ENCODE measurements around the gene SUPT4H1.

SUPT4H1 gene

GRCh38 chr17:58354541-58355216, 2.7 kb upstream of the SUPT4H1 start:
- H3K36me3 ChIP-seq (ENCODE audit: control insufficient read depth in 1 of 2, insufficient read depth in 2 of 2, low read depth in 1 of 2, low read length in 2 of 2) = peaks cover 7 to 11% of the 10 kb centered on the region in 2 experiments
- no peak overlapping the region for H2BK15ac ChIP-seq (ENCODE audit: low read depth, poor library complexity, severe bottlenecking)
- no peak overlapping the region for H3K4ac ChIP-seq (ENCODE audit: low read depth in 1 of 2, low read length in 2 of 2)
- no peaks in the 10 kb centered on the region for H3K9me3 ChIP-seq (ENCODE audit: control insufficient read depth, low read length)
- peak overlapping the region; percentile 4 for H2BK5ac ChIP-seq (ENCODE audit: low read depth, low read length, poor library complexity, severe bottlenecking)
- no peak overlapping the region for H2AFZ ChIP-seq (ENCODE audit: low read depth, low read length)
- peak overlapping the region in 1 of 2 experiments; percentile 21 for H2BK12ac ChIP-seq (ENCODE audit: low read length in 2 of 2)
- H3K27me3 ChIP-seq (ENCODE audit: control insufficient read depth in 1 of 2, insufficient read depth in 1 of 2, low read length in 2 of 2) = peaks cover 0 to 18% of the 10 kb centered on the region in 2 experiments
- no peak overlapping the region for H3K14ac ChIP-seq (ENCODE audit: low read length in 2 of 2)
- H2AK5ac ChIP-seq (ENCODE audit: low read length, severe bottlenecking) = no peak overlapping the region
- 54% methylated on average over 6 of the region's 6 CpGs for WGBS
- no peak overlapping the region for H3K23ac ChIP-seq (ENCODE audit: low read length in 2 of 2)
- no peak overlapping the region for H3K4me2 ChIP-seq (ENCODE audit: low read length, poor library complexity, severe bottlenecking)
- peaks cover 10% of the 10 kb centered on the region for H3K4me1 ChIP-seq (ENCODE audit: control insufficient read depth, insufficient read depth, low read depth, low read length)
- no peak overlapping the region for H2BK120ac ChIP-seq (ENCODE audit: low read depth, low read length)
- H3K79me1 ChIP-seq (replicated peaks; ENCODE audit: low read length, poor library complexity, severe bottlenecking) = peaks cover 6% of the 10 kb centered on the region
- no peak overlapping the region for H3K4me3 ChIP-seq (ENCODE audit: insufficient read depth in 1 of 2, low read depth in 1 of 2, low read length in 2 of 2)
- no peak overlapping the region for H3K9ac ChIP-seq (ENCODE audit: low read length)
- no peak overlapping the region for H4K8ac ChIP-seq (ENCODE audit: low read length)
- no peak overlapping the region for H3K27ac ChIP-seq (ENCODE audit: low read length, poor library complexity, severe bottlenecking)
- DNase-seq = no peak
- H4K91ac ChIP-seq (ENCODE audit: low read length) = no peak overlapping the region
- H3K18ac ChIP-seq (ENCODE audit: low read depth in 1 of 2, low read length in 2 of 2) = no peak overlapping the region

- H4K8ac ChIP-seq (ENCODE audit: low read length) = no peak overlapping the region
- H3K79me1 ChIP-seq (replicated peaks; ENCODE audit: low read length, poor library complexity, severe bottlenecking) = peaks cover 10% of the 10 kb centered on the region
- H3K36me3 ChIP-seq (ENCODE audit: control insufficient read depth in 1 of 2, insufficient read depth in 2 of 2, low read depth in 1 of 2, low read length in 2 of 2) = peaks cover 13 to 19% of the 10 kb centered on the region in 2 experiments
- H3K14ac ChIP-seq (ENCODE audit: low read length in 2 of 2) = no peak overlapping the region
- H3K27ac ChIP-seq (ENCODE audit: low read length, poor library complexity, severe bottlenecking) = no peak overlapping the region
- no peak overlapping the region for H3K18ac ChIP-seq (ENCODE audit: low read depth in 1 of 2, low read length in 2 of 2)
- H3K27me3 ChIP-seq (ENCODE audit: control insufficient read depth in 1 of 2, insufficient read depth in 1 of 2, low read length in 2 of 2) = peaks cover 0 to 18% of the 10 kb centered on the region in 2 experiments
- no peak overlapping the region for H2BK120ac ChIP-seq (ENCODE audit: low read depth, low read length)
- H3K4me2 ChIP-seq (ENCODE audit: low read length, poor library complexity, severe bottlenecking) = no peak overlapping the region
- no peak overlapping the region for H3K23ac ChIP-seq (ENCODE audit: low read length in 2 of 2)
- H3K9me3 ChIP-seq (ENCODE audit: control insufficient read depth, low read length) = no peaks in the 10 kb centered on the region
- DNase-seq = no peak
- peaks cover 10% of the 10 kb centered on the region for H3K4me1 ChIP-seq (ENCODE audit: control insufficient read depth, insufficient read depth, low read depth, low read length)
- no peak overlapping the region for H2BK15ac ChIP-seq (ENCODE audit: low read depth, poor library complexity, severe bottlenecking)
- no peak overlapping the region for H2AFZ ChIP-seq (ENCODE audit: low read depth, low read length)
- H2AK5ac ChIP-seq (ENCODE audit: low read length, severe bottlenecking) = no peak overlapping the region
- H2BK5ac ChIP-seq (ENCODE audit: low read depth, low read length, poor library complexity, severe bottlenecking) = no peak overlapping the region
- H3K9ac ChIP-seq (ENCODE audit: low read length) = peak overlapping the region; percentile 96
- no peak overlapping the region for H3K4ac ChIP-seq (ENCODE audit: low read depth in 1 of 2, low read length in 2 of 2)
- 83% methylated on average over 1 of the region's 4 CpGs for WGBS
- H2BK12ac ChIP-seq (ENCODE audit: low read length in 2 of 2) = no peak overlapping the region
- H4K91ac ChIP-seq (ENCODE audit: low read length) = no peak overlapping the region
- H3K4me3 ChIP-seq (ENCODE audit: insufficient read depth in 1 of 2, low read depth in 1 of 2, low read length in 2 of 2) = peak overlapping the region in 1 of 2 experiments; percentile 98
Observed at GRCh38 chr17:58353389-58353825, 1.4 kb upstream of the SUPT4H1 start.

- no peak overlapping the region for H2BK12ac ChIP-seq (ENCODE audit: low read length in 2 of 2)
- H3K79me1 ChIP-seq (replicated peaks; ENCODE audit: low read length, poor library complexity, severe bottlenecking) = peaks cover 13% of the 10 kb centered on the region
- peak overlapping the region in 1 of 2 experiments; percentile 81 for H3K14ac ChIP-seq (ENCODE audit: low read length in 2 of 2)
- peaks cover 0 to 14% of the 10 kb centered on the region in 2 experiments for H3K27me3 ChIP-seq (ENCODE audit: control insufficient read depth in 1 of 2, insufficient read depth in 1 of 2, low read length in 2 of 2)
- peak overlapping the region; percentile 96 for H4K8ac ChIP-seq (ENCODE audit: low read length)
- no peak overlapping the region for H2AK5ac ChIP-seq (ENCODE audit: low read length, severe bottlenecking)
- peak overlapping the region; percentile 96 for H3K9ac ChIP-seq (ENCODE audit: low read length)
- peaks cover 10% of the 10 kb centered on the region for H3K4me1 ChIP-seq (ENCODE audit: control insufficient read depth, insufficient read depth, low read depth, low read length)
- peak overlapping the region; percentile 88 to 98 for H3K4me3 ChIP-seq (ENCODE audit: insufficient read depth in 1 of 2, low read depth in 1 of 2, low read length in 2 of 2)
- DNase-seq = peak; percentile 80
- H2AFZ ChIP-seq (ENCODE audit: low read depth, low read length) = peak overlapping the region; percentile 80
- no peak overlapping the region for H2BK15ac ChIP-seq (ENCODE audit: low read depth, poor library complexity, severe bottlenecking)
- H2BK5ac ChIP-seq (ENCODE audit: low read depth, low read length, poor library complexity, severe bottlenecking) = peak overlapping the region; percentile 74
- H3K18ac ChIP-seq (ENCODE audit: low read depth in 1 of 2, low read length in 2 of 2) = peak overlapping the region in 1 of 2 experiments; percentile 64
- H3K27ac ChIP-seq (ENCODE audit: low read length, poor library complexity, severe bottlenecking) = peak overlapping the region; percentile 86
- WGBS = under 1% methylated on average over 17 of the region's 26 CpGs
- no peak overlapping the region for H4K91ac ChIP-seq (ENCODE audit: low read length)
- peak overlapping the region; percentile 57 to 64 for H3K4ac ChIP-seq (ENCODE audit: low read depth in 1 of 2, low read length in 2 of 2)
- H2BK120ac ChIP-seq (ENCODE audit: low read depth, low read length) = no peak overlapping the region
- H3K4me2 ChIP-seq (ENCODE audit: low read length, poor library complexity, severe bottlenecking) = peak overlapping the region; percentile 93
- no peaks in the 10 kb centered on the region for H3K9me3 ChIP-seq (ENCODE audit: control insufficient read depth, low read length)
- H3K36me3 ChIP-seq (ENCODE audit: control insufficient read depth in 1 of 2, insufficient read depth in 2 of 2, low read depth in 1 of 2, low read length in 2 of 2) = peaks cover 11 to 25% of the 10 kb centered on the region in 2 experiments
- no peak overlapping the region for H3K23ac ChIP-seq (ENCODE audit: low read length in 2 of 2)
Observed at GRCh38 chr17:58352596-58353388, 791 bp upstream of the SUPT4H1 start.

GRCh38 chr17:58351182-58351581, 819 bp downstream of the SUPT4H1 start:
- Histone ChIP-seq H3K27ac (ENCODE audit: low read length, poor library complexity, severe bottlenecking) (no peak overlapping the region), H3K23ac (ENCODE audit: low read length in 2 of 2) (no peak overlapping the region), H2BK120ac (ENCODE audit: low read depth, low read length) (no peak overlapping the region), H4K91ac (ENCODE audit: low read length) (no peak overlapping the region), H4K8ac (ENCODE audit: low read length) (no peak overlapping the region), H3K4me1 (ENCODE audit: control insufficient read depth, insufficient read depth, low read depth, low read length) (peaks cover 10% of the 10 kb centered on the region), H3K18ac (ENCODE audit: low read depth in 1 of 2, low read length in 2 of 2) (no peak overlapping the region), H2AFZ (ENCODE audit: low read depth, low read length) (no peak overlapping the region), H3K14ac (ENCODE audit: low read length in 2 of 2) (no peak overlapping the region), H2BK12ac (ENCODE audit: low read length in 2 of 2) (no peak overlapping the region), H3K9me3 (ENCODE audit: control insufficient read depth, low read length) (no peaks in the 10 kb centered on the region), H3K9ac (ENCODE audit: low read length) (peak overlapping the region; percentile 96), H3K4ac (ENCODE audit: low read depth in 1 of 2, low read length in 2 of 2) (no peak overlapping the region), H3K4me3 (ENCODE audit: insufficient read depth in 1 of 2, low read depth in 1 of 2, low read length in 2 of 2) (peak overlapping the region in 1 of 2 experiments; percentile 98), H2AK5ac (ENCODE audit: low read length, severe bottlenecking) (no peak overlapping the region), H3K36me3 (ENCODE audit: control insufficient read depth in 1 of 2, insufficient read depth in 2 of 2, low read depth in 1 of 2, low read length in 2 of 2) (peaks cover 19 to 42% of the 10 kb centered on the region in 2 experiments), H2BK15ac (ENCODE audit: low read depth, poor library complexity, severe bottlenecking) (no peak overlapping the region), H3K79me1 (replicated peaks; ENCODE audit: low read length, poor library complexity, severe bottlenecking) (peaks cover 14% of the 10 kb centered on the region), H2BK5ac (ENCODE audit: low read depth, low read length, poor library complexity, severe bottlenecking) (no peak overlapping the region), H3K27me3 (ENCODE audit: control insufficient read depth in 1 of 2, insufficient read depth in 1 of 2, low read length in 2 of 2) (peaks cover 0 to 10% of the 10 kb centered on the region in 2 experiments), H3K4me2 (ENCODE audit: low read length, poor library complexity, severe bottlenecking) (peak overlapping the region; percentile 74)
- no peak for DNase-seq
- 100% methylated on average over 1 of the region's 4 CpGs for WGBS

All from mesenchymal stem cell (in vitro differentiated cells and primary cell).